Activated CD4-positive, alpha-beta T cell treated with anti-CD3 and anti-CD28 coated beads, Interleukin-10, Interleukin-2, amounts not matched to agents 100 ng/mL and 50 ng/mL, durations not matched to agents 16 hours and 8 hours (primary cell): ENCODE results near the gene PAX2.

Source experiments
- DNase-seq: peaks from one replicate; pipeline ENCODE4 v3.0.0-alpha.2; 2020

PAX2 gene

DNA sequence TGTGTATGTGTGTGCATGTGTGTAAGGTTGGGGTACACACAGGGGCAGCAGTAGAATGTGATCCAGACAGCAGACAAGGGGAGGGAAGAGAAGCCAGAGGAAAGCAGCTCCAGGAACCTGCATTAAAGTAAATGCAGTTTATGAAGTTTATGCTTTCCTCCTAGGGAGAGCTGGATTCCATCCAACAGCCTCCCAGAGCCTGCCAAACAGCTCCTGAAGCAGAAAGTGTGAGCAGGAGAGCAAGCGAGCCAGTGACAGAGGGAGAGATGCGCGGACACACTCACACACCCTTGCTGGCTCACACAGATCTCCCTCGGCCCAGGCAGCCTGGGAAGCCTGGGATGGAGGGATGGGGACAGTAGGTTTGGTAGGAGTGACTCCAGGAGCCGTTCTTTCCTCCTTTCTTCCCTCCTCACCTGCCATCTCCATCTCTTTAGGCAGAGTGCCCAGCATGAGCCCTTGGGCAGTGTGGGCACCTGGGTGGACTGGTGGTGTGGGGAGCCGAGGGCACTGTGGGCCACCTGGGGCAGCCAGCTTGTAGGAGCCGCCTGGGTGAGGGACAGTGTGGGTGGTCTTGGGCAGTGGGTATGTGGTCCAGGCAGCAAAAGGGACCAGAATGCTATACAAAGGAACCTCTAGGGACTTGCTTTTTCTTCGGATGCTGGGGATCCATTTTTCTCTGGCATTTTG lies 46.1 kb downstream of the PAX2 start:
- DNase-seq = no peak

DNA sequence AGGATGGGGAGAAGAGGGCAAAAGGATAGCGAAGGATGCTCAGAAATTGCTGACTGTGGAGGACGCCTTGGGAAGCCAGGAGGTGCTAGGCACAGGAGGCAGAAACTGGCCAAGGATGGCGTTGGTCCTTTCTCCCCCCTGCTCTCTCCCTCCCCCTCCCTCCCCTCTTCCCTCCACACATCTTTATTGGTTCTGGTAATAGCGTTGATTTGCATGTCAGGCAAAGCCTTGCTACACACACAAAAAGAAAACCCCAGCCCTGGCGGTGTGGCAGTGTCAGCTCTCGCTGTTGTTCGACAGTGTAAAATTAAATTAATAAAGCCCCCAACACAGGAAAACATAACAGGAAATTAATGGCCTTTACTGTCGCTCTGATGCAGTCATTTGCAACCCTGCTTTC lies 47.2 kb downstream of the PAX2 start:
- no peak for DNase-seq

DNA sequence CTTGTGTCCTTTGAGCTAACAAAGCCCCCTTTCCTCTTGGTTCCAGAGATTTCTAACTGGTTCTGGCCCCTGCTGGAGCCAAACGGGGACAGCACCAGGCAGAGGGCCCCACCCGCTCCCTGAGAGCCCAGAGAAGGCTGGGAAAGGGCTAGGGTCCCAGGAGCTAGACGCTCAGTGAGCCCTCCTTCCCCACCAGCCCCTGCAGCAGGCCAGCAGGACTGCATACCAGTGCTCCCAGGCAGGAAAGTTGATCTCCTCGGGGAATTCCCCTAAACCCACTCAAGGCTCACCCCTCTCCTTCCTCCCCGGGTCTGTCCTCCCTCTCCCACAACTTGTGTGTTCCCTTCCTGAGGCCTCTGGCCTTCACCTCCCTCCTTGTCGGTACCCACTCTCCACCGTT lies 47.7 kb downstream of the PAX2 start:
- no peak for DNase-seq

DNA sequence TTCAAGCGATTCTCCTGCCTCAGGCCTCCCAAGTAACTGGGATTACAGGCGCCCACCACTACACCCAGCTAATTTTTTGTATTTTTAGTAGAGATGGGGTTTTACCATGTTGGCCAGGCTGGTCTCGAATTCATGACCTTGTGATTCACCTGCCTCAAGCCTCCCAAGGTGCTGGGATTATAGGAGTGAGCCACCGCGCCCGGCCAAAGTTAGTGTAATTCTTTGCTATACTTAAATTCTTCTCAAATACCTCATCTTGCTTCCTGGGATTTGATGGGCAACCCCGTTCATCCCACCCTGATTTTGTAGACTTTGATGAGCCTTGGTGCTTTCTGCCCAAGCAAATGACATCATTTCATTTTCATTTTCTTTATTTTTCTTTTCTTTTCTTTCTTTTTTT lies 54.5 kb downstream of the PAX2 start:
- DNase-seq = no peak

DNA sequence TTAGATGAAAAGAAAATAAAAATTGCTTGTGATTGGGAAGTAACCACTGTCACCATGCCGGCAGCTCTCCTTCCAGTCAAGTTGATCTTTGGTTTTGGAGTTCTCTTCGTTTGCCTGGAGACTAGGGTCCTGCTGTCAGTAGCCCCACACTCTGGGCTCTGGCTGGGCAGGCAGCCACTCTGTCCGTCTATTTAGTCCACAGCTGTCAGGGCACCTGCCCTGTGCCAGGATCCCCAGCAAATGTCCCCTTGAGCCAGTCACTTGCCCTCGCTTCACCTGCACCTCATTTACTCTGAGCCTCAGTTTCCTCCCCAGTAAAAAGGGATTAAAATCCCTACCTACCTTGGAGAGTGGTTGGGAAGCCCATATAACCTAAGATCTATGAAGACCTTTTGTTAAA lies 55.5 kb downstream of the PAX2 start:
- DNase-seq = no peak

DNA sequence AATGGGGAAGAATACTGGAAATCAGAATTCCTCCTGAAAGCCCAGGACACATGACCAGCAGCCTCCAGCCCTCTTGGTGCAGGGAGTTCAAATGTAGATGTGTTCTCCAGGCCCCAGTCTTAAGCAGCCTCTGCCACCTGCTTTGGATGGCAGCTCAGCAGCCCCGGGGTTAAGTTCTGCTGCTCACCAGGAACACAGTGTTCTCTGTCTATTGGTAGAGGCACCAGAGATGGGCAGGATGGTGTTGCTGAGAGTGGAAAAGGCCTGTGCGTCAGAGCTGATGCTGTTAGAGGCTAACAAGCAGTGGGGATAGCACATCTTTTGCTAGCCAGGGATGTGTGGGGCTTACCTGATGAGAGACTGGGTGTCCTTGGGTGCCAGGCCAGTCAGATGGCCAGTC lies 56.8 kb downstream of the PAX2 start:
- no peak for DNase-seq

DNA sequence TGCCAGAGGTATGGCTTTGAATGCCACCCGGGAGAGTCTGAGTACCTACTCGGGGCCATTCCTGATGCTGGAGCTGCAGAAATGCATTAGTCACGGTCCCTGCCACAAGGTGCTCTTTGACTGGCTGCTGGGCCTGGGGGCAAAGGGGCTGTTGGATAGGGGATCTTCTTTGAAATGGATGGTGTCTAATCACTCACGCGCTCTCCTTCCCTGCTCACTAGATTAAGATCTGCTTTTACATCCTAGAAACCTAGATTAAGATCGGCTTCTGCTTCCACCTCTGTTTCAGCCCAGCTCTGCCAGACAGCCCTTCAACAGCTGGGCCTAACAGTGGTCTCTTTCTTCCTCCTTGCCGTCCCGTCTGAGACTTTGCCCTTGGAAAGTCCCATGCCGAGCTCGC lies 57.2 kb downstream of the PAX2 start:
- DNase-seq = no peak

DNA sequence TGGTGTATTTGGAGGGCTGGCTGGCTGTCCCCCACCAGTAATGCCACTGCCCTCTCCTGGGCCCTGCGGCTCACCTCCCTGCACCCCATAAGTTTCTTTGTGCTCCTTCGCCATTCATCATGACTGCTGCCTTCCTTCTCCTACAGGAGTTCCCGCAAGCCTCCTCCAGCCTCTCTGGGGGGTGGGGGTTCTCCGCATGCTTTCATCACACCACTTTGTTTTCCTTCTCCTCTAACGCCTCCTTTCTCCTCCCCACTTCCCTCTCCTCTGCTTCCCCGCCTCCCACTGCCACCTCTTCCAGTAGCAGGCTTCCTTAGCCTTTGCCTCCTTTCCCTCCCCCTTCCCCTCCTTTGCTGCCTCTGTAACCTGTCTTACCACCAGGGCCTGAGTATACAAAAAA lies 58.1 kb downstream of the PAX2 start:
- DNase-seq = no peak

DNA sequence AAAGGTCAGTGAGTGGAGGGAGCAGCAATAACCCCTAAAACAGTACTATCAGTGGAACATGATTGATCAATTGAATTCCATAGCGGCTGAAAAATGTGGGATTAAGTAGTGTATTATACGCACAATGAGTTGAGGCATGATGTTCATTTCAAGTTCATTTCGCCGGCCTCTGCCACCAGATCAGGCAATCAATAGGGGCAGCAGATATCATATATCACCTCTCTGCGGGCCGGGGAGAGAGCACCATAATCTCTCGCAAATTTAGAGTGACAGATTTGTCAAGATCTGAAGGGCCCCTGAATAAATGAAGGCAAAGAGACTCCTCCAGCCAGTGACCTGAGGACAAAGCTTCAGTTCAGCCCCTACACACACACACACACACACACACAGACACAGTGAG lies 58.5 kb downstream of the PAX2 start:
- DNase-seq = no peak

DNA sequence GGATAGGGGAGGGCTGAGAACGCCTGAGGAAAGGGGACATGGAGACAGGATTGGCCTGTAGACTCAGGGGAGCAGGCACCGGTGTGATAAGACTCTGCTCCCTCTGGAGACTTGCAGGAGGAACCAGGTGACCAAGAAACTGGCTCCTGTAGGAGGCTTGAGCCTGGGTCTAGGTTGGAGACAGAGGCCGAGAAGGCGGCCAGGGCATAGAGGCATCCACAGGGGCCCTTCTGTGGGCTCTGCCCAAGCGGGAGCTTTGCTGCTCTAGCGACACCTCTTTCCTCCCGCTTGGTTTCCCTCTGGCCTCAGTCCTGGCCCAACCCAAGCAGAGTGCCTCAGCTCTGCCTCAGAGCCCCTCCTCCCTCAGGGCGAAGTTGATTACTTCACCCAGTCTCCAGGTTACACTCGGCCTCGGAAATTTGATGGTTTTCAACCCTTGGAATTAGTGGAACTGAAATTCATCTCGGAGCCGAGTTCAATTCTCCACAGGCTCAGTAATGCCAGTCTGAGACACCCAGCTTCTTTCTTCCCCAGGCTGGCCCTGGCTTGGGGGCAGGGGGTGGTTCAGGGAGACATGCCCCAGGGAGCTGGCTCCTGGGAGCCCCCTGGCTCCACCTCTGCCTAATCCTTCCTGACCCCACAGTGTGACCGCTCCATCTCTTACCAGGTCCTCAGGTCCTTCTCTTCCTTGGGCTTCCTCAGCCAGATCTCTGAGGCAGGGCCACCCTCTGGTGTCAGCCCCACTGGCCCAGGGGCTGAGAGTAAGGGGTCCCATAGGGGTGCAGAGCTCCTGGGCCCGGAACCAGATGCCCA lies 60.4 kb downstream of the PAX2 start:
- no peak for DNase-seq

DNA sequence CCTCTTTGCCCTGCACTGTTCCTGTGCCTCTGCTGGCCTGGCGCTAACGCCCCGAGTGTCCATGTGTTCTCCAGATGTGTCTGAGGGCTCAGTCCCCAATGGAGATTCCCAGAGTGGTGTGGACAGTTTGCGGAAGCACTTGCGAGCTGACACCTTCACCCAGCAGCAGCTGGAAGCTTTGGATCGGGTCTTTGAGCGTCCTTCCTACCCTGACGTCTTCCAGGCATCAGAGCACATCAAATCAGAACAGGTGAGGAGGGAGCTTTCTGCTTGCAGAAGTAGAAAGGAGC lies 60.9 kb downstream of the PAX2 start:
- DNase-seq = no peak

DNA sequence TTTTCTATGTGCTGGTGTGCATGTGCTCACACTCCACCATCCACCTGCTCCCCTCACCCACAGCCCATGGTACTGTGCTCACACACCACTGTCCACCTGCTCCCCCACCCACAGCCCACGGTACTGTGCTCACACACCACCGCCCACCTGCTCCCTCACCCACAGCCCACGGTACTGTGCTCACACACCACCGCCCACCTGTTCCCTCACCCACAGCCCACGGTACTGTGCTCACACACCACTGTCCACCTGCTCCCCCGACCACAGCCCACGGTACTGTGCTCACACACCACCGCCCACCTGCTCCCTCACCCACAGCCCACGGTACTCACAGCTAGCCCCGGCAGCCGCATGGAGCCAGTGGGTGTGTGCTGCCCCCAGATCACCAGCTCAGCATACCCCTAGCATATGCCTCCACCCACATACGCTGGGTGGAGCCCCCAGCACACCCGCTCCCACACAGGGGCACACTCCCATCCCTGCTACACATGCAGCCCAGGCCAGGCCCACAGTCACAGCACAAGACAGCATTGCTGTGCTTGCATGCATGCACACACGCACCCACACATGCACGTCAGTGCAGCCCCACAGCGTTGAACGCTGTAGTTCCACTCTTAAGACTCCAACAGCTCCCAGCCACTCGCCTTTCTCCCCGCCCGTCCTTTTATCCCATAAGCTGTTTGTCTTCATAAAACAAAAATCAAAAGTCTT lies 62.0 kb downstream of the PAX2 start:
- DNase-seq = no peak

DNA sequence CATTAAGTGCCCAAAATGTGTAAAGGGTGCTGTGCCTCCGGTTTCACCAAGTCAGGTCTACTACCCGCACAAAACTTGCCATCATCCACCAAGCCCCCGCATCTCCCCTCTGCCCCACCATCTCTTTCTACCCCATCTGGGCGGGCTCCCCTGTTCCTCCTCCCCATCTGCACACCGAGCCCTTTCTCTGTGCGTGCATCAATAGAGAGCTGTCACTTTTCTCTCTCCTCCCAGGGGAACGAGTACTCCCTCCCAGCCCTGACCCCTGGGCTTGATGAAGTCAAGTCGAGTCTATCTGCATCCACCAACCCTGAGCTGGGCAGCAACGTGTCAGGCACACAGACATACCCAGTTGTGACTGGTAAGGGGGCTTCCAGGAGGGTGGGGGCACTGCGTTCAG lies 63.5 kb downstream of the PAX2 start:
- DNase-seq = no peak

DNA sequence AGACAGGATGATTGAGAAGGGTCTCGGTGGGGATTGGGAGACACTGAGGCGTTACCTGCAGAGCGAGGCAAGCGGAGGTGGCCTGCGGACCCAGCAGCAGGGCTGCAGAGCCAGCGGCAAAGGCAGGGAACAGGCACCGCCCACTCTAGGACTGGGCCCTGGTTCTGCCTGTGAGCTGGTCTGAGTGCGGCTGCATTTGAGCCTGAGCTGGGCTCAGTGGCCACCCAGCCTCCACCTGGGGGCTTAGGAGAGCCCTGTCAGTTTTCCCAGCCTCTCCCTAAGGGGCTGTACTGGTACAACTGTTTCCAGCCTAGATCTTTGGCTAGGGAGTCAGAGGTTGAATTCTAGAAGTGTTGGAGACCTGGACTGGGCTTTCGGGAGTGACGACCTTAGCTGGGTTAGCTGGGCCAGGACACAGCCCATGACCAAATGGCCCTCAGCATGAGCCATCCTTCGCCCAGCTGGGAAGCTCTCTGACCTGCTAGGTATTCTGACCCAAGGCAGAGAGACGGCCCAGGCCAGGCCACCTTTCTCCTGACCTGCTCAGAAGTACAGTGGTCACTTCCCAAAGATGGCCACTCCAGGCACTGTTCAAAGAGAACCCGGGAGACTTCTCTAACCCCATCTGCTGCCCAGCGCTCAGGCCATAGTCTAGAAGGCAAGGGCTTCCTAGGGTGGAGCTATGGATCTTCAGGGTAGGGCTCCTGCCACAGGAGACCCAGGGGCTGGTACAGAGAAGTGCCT lies 64.9 kb downstream of the PAX2 start:
- no peak for DNase-seq

DNA sequence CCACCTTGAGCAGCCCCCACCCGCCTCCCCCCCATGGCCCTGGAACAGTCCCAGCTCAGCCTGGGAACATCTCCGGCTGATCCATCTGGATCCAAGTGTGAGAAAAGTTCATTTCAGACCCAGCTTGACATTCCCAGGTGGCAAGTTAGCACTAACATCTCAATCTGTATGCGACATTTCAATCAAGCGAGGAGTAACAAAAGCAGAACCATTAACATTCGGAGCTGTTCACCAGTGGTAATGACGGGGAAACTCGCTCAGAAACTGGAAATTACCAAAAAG lies 65.4 kb downstream of the PAX2 start:
- no peak for DNase-seq

DNA sequence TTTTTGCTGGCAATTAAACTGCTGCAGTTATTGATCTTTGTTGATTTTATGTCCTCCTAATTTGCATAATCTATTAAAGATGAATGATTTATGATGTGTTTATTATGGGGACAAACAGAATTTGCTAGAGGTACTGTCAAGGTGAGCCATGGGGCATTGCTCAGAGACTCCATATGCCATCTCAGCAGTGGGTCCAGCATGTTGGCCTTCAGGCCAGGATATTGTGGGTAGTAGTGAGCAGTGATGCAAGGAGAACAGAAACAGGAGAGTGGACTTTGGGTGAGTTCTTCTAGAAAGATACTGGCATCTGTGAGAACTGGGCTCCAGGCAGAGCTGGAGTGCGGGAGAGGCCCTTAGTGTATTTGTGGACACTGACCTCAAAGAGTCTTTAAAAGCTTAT lies 65.9 kb downstream of the PAX2 start:
- no peak for DNase-seq

DNA sequence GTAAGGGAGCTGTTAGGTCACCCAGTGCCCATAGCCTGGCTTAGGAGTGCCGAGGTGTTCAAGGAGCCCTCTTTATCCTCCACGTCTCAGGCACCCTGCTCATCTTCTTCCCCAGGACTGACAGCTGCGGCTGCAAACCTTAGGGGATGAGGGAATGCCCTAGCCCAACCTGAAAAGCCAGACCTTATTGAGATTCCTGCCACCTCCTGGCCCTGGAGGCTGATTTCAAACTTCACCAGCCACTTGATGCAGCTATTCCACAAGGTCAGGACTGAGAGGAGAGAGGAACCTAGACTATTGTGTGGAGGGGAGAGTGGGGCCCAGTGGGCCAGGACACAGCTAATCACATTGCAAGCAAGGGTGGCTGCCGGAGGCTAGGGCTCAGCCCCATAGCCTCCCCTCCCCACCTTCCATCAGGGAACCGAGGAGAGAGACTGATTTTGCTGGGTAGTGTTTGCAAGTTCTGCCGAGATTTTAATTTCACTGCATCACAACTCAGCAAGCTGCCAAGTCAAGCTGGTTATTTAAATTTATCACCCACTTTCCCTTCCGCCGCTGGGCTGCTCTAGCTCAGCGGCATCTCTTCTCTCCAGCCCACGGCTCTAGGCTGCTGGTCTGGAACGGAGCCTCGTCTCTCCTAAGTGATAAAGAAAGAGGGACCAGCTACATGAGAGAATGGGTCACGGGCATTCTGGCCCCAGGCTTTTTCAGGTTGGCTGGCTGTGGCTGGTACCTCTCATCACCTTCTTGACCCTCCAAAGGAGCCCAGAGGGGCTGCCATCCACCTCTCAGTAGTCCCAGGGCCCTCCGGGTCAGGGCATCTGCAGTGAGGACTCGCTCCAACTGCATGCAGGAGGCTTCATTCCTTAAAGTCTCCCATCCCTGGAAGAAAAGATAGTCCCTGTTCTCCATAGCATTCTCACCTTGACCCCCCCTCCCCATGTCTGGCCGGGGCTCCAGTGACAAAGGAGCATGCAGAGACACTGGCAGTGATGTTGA lies 66.7 kb downstream of the PAX2 start:
- DNase-seq = no peak

DNA sequence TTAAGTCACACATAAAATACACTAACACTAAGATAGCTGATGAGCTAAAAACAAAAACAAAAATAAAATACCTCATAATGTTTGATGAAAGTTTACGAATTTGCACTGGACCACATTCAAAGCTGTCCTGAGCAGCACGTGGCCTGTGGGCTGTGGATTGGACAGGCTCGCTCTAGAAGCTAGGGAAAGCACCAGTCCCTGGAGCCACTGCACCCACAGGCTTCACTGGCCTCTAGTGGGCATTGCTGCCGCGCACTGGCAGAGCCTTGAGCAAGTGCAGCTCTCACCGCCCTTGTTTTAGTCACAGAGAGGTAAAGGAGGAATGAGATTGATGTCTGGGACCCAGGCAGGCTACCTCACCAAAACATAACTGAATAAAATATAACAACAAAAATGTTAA lies 67.6 kb downstream of the PAX2 start:
- DNase-seq = no peak

DNA sequence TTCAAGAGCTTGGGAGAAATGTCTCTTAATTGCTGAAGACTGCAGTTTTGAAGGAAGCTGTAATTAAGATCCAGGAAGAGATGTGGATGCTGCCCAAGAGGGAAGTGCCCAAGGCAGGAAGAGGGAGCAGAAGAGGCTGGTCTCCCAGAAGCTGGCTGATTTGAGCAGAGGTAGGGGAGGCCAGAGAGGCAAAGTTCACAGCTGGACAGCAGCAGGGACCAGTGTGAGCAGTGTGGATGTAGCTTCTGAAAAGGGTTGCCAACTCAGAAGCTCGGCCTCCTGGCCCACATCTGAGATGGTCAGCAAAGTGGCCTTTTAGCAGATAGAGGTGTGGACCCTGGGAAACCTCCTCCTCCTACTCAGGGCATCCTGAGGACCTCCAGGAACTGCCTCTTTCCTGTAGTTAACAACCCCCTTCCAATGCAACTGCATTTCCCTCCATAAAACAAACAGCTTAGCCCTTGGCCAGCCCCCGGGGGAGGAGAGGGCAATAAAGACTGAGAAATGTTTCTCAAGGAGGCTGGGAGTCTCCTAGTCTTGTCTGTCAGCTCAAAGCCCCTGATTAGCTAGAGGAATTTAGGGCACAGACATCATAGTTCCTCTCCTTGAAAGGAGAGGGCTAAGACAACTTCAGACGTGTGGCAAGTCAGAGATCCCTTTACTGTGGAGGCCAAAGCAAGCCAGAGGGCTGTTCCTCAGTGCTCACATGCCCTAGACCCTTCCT lies 69.5 kb downstream of the PAX2 start:
- DNase-seq = no peak

DNA sequence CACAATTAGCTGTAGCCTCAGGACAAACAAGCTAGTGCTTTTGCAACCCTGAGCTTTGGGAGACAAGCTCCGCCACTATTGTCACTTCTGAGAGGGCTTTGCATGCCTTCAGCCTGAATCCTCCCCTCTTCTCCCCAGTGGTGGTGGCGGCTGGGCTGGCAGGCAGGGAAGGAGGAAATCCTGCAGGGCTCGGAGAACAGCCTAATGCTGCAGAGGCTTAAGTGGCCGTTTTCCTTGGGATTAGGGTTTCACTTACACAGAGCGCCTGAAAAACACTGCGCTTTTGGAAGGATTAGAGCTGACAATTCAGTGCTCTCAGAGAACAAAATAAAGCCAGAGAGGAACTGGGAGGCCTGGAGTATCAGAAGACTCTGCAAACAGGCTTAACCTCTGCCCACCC lies 71.3 kb downstream of the PAX2 start:
- no peak for DNase-seq

DNA sequence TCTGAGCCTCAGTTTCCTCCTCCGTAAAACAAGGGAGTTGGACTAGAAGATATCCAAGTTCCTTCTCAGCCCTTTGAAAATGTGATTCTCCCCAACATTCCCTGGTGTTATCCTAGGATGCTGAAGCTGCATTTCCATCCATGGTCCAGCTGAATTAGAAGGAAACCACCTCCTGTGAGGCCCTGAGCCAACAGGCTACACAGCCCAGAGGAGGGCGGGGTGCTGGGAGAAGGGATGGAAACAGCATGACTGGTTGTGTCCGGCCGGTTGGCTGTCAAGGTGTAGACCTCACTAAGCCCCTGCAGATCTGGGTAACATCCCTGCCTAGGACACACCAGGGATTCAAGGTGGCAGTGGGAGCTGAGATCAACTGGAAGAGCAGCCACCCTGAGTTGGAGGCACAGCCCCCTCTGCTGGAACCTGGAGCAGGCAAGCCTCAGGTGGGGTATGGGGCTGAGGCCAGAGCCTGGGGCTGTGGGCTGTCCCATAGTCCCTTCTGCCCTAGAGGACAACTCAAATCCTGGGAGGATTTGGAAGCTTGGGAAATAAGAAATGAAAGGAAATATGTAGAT lies 72.0 kb downstream of the PAX2 start:
- DNase-seq = no peak

DNA sequence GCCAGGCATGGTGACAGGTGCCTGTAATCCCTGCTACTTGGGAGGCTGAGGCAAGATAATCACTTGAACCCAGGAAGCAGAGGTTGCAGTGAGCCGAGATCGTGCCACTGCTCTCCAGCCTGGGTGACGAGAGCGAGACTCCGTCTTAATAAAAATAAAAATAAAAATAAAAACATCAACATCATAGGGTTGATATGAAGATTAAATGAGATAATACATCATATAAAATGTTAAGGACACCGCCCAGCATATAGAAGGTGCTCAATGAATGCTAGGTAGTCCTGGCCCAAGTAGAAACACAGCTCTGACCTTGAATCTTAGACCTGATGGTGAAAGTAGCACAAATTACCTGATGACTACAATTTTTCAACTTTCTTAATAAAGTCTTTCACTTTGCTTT lies 74.0 kb downstream of the PAX2 start:
- DNase-seq = no peak
